Activated T-cell treated with anti-CD3 and anti-CD28 coated beads, Interleukin-2, amount 50 U/mL, for 72 hours (primary cell): ENCODE results near the gene PLEKHG2. TPM values are rescaled to one million over a fixed set of nuclear protein-coding genes. Genes with fewer than 3 reads are reported as not detected.

ENCODE experiments used
- ATAC-seq, 2 donors: fragments of 150-1000 bp; cut with Tn5 transposase; replicated peaks in 1 of 2; 2 replicates each; pipeline ENCODE4 v1.10.0; 2021; ENCODE audit warnings: moderate library complexity in 2 of 2, mild to moderate bottlenecking in 1 of 2
- DNase-seq, 2 donors: peaks; one replicate each; pipeline ENCODE4 v3.0.0; 2021 to 2022; ENCODE audit warnings: mixed read lengths in 1 of 2
- H3K27ac Mint-ChIP-seq: one replicate; pipeline ENCODE4 v1.8.0; 2022; ENCODE audit warnings: mild to moderate bottlenecking, moderate library complexity, mixed read lengths
- H3K27me3 Mint-ChIP-seq: one replicate; pipeline ENCODE4 v1.8.0; 2022; ENCODE audit warnings: low read depth, mixed read lengths
- H3K36me3 Mint-ChIP-seq, 2 donors: one replicate each; pipeline ENCODE4 v1.8.0; 2022; ENCODE audit warnings: mixed read lengths in 2 of 2, mild to moderate bottlenecking in 1 of 2; ENCODE audit not compliant: insufficient read depth in 2 of 2
- H3K4me1 Mint-ChIP-seq: one replicate; pipeline ENCODE4 v1.8.0; 2022; ENCODE audit warnings: low read depth, mixed read lengths
- H3K4me3 Mint-ChIP-seq, 2 donors: one replicate each; pipeline ENCODE4 v1.8.0; 2022; ENCODE audit warnings: mild to moderate bottlenecking in 2 of 2, mixed read lengths in 2 of 2, moderate library complexity in 2 of 2
- H3K9me3 Mint-ChIP-seq, 2 donors: one replicate each; pipeline ENCODE4 v1.8.0; 2022; ENCODE audit warnings: mixed read lengths in 2 of 2
- total RNA-seq, 2 donors: library from RNA; stranded (reverse); gene quantifications; one replicate each; pipeline ENCODE4 v1.2.3, GENCODE V29; 2022

PLEKHG2 gene
- total RNA-seq, 2 donors from 2014 or later = 86.5 to 92.1 TPM

GRCh38 chr19:39413272-39413910 is 922 bp downstream of the PLEKHG2 start:
- H3K4me1 Mint-ChIP-seq = peaks cover 47% of the 10 kb centered on the region
- peak overlapping the region; percentile 71 for H3K27ac Mint-ChIP-seq
- DNase-seq (peak; percentile 41 to 49), ATAC-seq (no peak)
- H3K27me3 Mint-ChIP-seq = no peaks in the 10 kb centered on the region
- H3K9me3 Mint-ChIP-seq = no peaks in the 10 kb centered on the region
- H3K4me3 Mint-ChIP-seq = peak overlapping the region; percentile 88 to 100
- peaks cover 14 to 19% of the 10 kb centered on the region in 2 donors for H3K36me3 Mint-ChIP-seq

DNA sequence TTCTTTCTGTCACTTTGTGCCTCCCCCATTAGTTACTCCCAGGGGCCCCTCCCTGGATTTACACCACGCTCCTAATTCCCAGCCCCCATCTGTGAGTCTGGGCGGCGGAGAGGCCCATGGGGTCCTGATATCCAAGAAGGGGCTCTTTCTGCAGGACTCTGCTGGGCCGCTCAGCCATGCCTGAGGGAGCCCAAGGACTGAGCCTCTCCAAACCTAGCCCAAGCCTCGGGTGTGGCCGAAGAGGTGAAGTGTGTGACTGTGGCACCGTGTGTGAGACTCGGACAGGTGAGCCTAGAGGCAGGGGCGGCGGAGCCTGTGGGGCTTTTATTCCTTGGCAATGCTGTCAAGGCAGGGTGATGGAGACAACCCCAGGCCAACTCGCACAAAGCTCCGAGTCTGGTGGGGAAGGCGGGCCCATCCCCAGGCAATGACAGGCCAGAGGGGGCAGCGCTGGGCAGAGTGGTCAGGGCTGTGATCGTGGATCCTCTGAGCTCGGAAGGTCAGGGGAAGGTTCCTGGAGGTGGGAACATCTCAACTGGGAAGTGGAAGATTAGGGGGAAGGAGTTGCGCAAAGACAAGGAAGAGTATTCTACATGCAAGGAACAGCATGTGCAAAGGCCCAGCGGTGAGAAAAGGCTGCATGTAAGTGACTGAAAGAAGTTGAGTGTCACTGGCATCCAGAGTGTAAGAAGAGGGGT is 1.6 kb downstream of the PLEKHG2 start:
- ATAC-seq (no peak), DNase-seq (no peak)
- peak overlapping the region; percentile 88 to 100 for H3K4me3 Mint-ChIP-seq
- H3K9me3 Mint-ChIP-seq = no peaks in the 10 kb centered on the region
- H3K36me3 Mint-ChIP-seq = peaks cover 8 to 15% of the 10 kb centered on the region in 2 donors
- no peaks in the 10 kb centered on the region for H3K27me3 Mint-ChIP-seq
- peaks cover 42% of the 10 kb centered on the region for H3K4me1 Mint-ChIP-seq
- H3K27ac Mint-ChIP-seq = peak overlapping the region; percentile 71

GRCh38 chr19:39415111-39416046 is 2.9 kb downstream of the PLEKHG2 start:
- no peak for DNase-seq
- Mint-ChIP-seq H3K27ac (no peak overlapping the region), H3K27me3 (no peaks in the 10 kb centered on the region), H3K36me3 (peaks cover 8 to 13% of the 10 kb centered on the region in 2 donors), H3K9me3 (no peaks in the 10 kb centered on the region), H3K4me3 (no peak overlapping the region), H3K4me1 (peaks cover 37% of the 10 kb centered on the region)
- ATAC-seq = no peak

- Mint-ChIP-seq H3K36me3 (peaks cover 8 to 10% of the 10 kb centered on the region in 2 donors), H3K27ac (no peak overlapping the region), H3K9me3 (no peaks in the 10 kb centered on the region), H3K27me3 (no peaks in the 10 kb centered on the region), H3K4me3 (no peak overlapping the region), H3K4me1 (peaks cover 27% of the 10 kb centered on the region)
- no peak for ATAC-seq
- no peak for DNase-seq
Measured at GRCh38 chr19:39416152-39417120, 4.0 kb downstream of the PLEKHG2 start.

- Mint-ChIP-seq H3K4me3 (no peak overlapping the region), H3K27ac (peak overlapping the region; percentile 28), H3K9me3 (no peaks in the 10 kb centered on the region), H3K27me3 (no peaks in the 10 kb centered on the region), H3K36me3 (peaks cover 7 to 13% of the 10 kb centered on the region in 2 donors), H3K4me1 (peaks cover 18% of the 10 kb centered on the region)
- DNase-seq (no peak), ATAC-seq (no peak)
Measured at GRCh38 chr19:39417463-39418181, 5.2 kb downstream of the PLEKHG2 start.

DNA sequence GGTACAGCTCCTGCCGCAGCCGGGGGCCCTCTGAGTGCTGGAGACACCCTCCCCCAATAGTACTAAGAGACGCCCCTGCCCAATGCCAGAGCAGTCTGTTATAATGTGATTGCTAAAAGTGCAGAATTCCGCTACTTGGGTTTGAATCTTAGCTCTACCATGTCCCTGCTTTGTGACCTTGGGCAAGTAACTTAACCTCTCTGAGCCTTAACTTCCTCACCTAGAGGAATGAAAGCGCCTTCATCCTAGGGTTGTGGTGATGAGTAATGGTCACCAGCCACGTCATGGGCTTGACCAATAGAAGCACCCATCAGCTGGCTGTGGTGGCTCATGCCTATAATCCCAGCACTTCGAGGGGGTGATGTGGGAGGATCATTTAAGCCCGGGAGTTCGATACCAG is 6.5 kb downstream of the PLEKHG2 start:
- Mint-ChIP-seq H3K9me3 (no peaks in the 10 kb centered on the region), H3K27me3 (no peaks in the 10 kb centered on the region), H3K4me3 (no peak overlapping the region), H3K27ac (no peak overlapping the region), H3K4me1 (peaks cover 13% of the 10 kb centered on the region), H3K36me3 (peaks cover 5 to 12% of the 10 kb centered on the region in 2 donors)
- ATAC-seq (no peak), DNase-seq (no peak)

DNA sequence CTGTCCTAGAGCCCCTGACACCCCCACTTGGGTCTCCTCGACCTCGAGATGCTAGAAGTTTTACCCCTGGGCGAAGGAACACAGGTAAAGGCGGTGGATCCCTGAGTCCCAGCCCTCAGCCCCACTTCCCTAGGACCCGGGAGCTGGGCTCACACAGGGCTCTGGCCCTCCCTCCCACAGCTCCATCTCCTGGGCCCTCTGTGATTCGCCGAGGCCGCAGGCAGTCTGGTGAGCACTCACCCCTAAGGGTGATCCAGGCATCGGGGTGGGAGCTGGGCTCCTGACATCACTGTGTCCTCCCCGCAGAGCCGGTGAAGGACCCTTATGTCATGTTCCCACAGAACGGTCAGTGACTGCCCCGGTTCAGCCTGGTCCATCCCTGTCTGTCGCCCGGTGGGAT is 8.3 kb downstream of the PLEKHG2 start:
- no peaks in the 10 kb centered on the region for H3K9me3 Mint-ChIP-seq
- H3K4me3 Mint-ChIP-seq = no peak overlapping the region
- H3K27ac Mint-ChIP-seq = no peak overlapping the region
- H3K27me3 Mint-ChIP-seq = no peaks in the 10 kb centered on the region
- no peak for ATAC-seq
- peaks cover 6% of the 10 kb centered on the region for H3K4me1 Mint-ChIP-seq
- peaks cover 2 to 6% of the 10 kb centered on the region in 2 donors for H3K36me3 Mint-ChIP-seq
- DNase-seq = no peak

- no peak for DNase-seq
- no peak overlapping the region for H3K4me3 Mint-ChIP-seq
- no peaks in the 10 kb centered on the region for H3K27me3 Mint-ChIP-seq
- H3K27ac Mint-ChIP-seq = no peak overlapping the region
- H3K9me3 Mint-ChIP-seq = no peaks in the 10 kb centered on the region
- H3K4me1 Mint-ChIP-seq = peaks cover 6% of the 10 kb centered on the region
- ATAC-seq = no peak
- peaks cover 2 to 6% of the 10 kb centered on the region in 2 donors for H3K36me3 Mint-ChIP-seq
Measured at GRCh38 chr19:39422020-39422419, 9.6 kb downstream of the PLEKHG2 start.

DNA sequence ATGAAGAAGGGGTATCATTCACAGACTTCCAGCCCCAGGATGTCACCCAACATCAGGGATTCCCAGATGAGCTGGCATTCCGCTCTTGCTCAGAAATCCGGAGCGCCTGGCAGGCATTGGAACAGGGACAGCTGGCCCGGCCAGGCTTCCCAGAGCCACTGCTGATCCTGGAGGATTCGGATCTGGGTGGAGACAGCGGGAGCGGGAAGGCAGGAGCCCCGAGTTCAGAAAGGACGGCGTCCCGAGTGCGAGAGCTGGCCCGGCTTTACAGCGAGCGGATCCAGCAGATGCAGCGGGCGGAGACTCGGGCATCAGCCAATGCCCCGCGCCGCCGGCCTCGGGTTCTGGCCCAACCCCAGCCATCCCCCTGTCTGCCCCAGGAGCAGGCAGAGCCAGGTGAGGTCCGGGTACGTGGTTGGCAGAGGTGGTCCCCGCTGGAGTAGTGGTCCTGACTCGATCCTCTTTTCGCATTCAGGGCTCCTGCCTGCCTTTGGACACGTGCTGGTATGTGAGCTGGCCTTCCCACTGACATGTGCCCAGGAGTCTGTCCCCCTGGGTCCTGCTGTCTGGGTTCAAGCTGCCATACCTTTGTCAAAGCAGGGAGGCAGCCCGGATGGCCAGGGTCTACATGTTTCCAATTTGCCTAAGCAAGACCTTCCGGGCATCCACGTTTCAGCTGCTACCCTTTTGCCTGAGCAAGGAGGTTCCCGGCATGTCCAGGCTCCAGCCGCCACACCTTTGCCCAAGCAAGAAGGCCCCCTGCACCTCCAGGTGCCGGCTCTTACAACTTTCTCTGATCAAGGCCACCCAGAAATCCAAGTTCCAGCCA is 11.0 kb downstream of the PLEKHG2 start:
- H3K36me3 Mint-ChIP-seq = peaks cover 0 to 6% of the 10 kb centered on the region in 2 donors
- DNase-seq = no peak
- no peak for ATAC-seq
- no peak overlapping the region for H3K4me3 Mint-ChIP-seq
- no peaks in the 10 kb centered on the region for H3K27me3 Mint-ChIP-seq
- no peak overlapping the region for H3K27ac Mint-ChIP-seq
- no peaks in the 10 kb centered on the region for H3K4me1 Mint-ChIP-seq
- no peaks in the 10 kb centered on the region for H3K9me3 Mint-ChIP-seq

DNA sequence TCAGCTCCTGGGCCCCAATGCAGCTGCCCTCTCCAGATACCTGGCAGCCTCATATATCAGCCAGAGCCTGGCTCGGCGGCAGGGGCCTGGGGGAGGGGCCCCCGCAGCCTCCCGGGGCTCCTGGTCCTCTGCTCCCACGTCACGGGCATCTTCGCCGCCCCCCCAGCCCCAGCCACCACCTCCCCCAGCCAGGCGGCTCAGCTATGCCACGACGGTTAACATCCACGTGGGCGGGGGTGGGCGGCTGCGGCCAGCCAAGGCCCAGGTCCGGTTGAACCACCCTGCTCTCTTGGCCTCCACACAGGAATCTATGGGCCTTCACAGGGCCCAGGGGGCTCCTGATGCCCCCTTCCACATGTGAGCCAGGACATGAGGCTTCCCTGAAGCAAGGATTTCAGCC is 12.5 kb downstream of the PLEKHG2 start:
- no peaks in the 10 kb centered on the region for H3K27me3 Mint-ChIP-seq
- no peak overlapping the region for H3K4me3 Mint-ChIP-seq
- no peak overlapping the region for H3K27ac Mint-ChIP-seq
- H3K9me3 Mint-ChIP-seq = no peaks in the 10 kb centered on the region
- peaks cover 0 to 5% of the 10 kb centered on the region in 2 donors for H3K36me3 Mint-ChIP-seq
- ATAC-seq = no peak
- no peaks in the 10 kb centered on the region for H3K4me1 Mint-ChIP-seq
- DNase-seq = no peak

DNA sequence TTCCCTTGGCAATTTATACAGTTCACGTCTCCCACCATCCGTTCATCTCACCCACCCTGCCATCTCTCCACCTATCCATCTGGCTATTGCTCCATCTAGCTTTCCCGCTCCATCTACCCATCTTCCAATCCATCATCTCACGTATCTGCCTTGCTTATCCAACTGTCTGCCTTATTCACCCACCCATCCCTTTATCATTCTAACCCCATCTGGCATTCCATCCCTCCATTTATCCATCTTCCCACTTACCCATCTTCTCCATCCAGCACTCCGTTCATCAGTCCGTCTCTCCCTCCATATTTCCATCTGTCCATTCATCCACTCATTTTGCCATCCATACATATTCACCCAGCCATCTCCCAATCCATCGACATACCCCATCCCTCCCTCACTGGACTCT is 13.3 kb downstream of the PLEKHG2 start:
- Mint-ChIP-seq H3K9me3 (no peaks in the 10 kb centered on the region), H3K36me3 (peaks cover 0 to 7% of the 10 kb centered on the region in 2 donors), H3K4me1 (peaks cover 7% of the 10 kb centered on the region), H3K27ac (peak overlapping the region; percentile 3), H3K4me3 (no peak overlapping the region), H3K27me3 (no peaks in the 10 kb centered on the region)
- ATAC-seq (no peak), DNase-seq (no peak)
